K562 (cell line): ENCODE data around the gene BCAN. TPM values are rescaled to one million over a fixed set of nuclear protein-coding genes. Genes with fewer than 3 reads are reported as not detected.

ENCODE experiments used
- ATAC-seq: fragments of 200-7000 bp; cut with Tn5 transposase; 3 replicates; pipeline ENCODE4 v1.9.1; 2020; ENCODE audit warnings: moderate library complexity
- BruUV-seq: library from RNA; stranded (reverse); fragments of 400-500 nt; replicated peaks from 2 replicates; lab custom pipeline; 2021; lab: Mats Ljungman, UMichigan
- CTCF ChIA-PET: fragments of 300-600 bp; formaldehyde crosslinking; extraction: SDS; loops from one replicate; lab custom pipeline; 2021; ENCODE audit warnings: low intra/inter-chr PET ratio; lab: Yijun Ruan, JAX
- POLR2A ChIA-PET: fragments of 300-600, 350-650 bp; sonication (Branson Sonifier 250); formaldehyde crosslinking; extraction: SDS; loops from one replicate; lab custom pipeline; 2021; ENCODE audit warnings: antibody characterized with exemption, inconsistent platforms; lab: Yijun Ruan, JAX
- DNase-seq, 4 experiments: peaks; one replicate each; pipeline versions ENCODE4 v3.0.0 to v3.0.0-alpha.2; 2011 to 2018; ENCODE audit warnings: low spot score in 3 of 4, mixed read lengths in 3 of 4; ENCODE audit errors: extremely low read depth in 1 of 4
- FAIRE-seq: peaks from 2 replicates; lab custom pipeline; 2011; peaks lifted over from hg19 to GRCh38; lab: Jason Lieb, UNC
- H2AFZ ChIP-seq: 2 replicates; pipeline ENCODE4 v1.6.0; 2011; ENCODE audit warnings: low read depth, low read length, control low read depth, inconsistent platforms
- H3K27ac ChIP-seq: fragments of 200-600 bp; 3 replicates; pipeline ENCODE4 v1.8.0; 2011; ENCODE audit warnings: low read depth, mild to moderate bottlenecking, control low read depth, inconsistent platforms, low read length, moderate library complexity, mixed read lengths; ENCODE audit errors: extremely low read depth
- H3K27me3 ChIP-seq, 2 experiments: fragments of 300-600 bp in 1 of 2; 2 replicates in 1 of 2; 3 replicates in 1 of 2; pipeline versions ENCODE4 v1.6.0 to v1.8.0; 2011; ENCODE audit warnings: inconsistent platforms in 2 of 2, low read length in 2 of 2, mild to moderate bottlenecking in 1 of 2, mixed read lengths in 1 of 2, moderate library complexity in 1 of 2; ENCODE audit not compliant: control insufficient read depth in 2 of 2, insufficient read depth in 2 of 2
- H3K36me3 ChIP-seq: fragments of 300-600 bp; 3 replicates; pipeline ENCODE4 v1.8.0; 2011; ENCODE audit warnings: mild to moderate bottlenecking, low read length, inconsistent platforms; ENCODE audit not compliant: control insufficient read depth, insufficient read depth
- H3K4me1 ChIP-seq, 2 experiments: fragments of 200-600 bp in 1 of 2; replicated peaks in 1 of 2; 2 replicates in 1 of 2; 3 replicates in 1 of 2; pipeline versions ENCODE4 v1.5.1 to v1.8.0; 2011; ENCODE audit warnings: inconsistent platforms in 2 of 2, low read length in 2 of 2, mild to moderate bottlenecking in 1 of 2, mixed read lengths in 1 of 2, moderate library complexity in 1 of 2; ENCODE audit not compliant: control insufficient read depth in 2 of 2, insufficient read depth in 2 of 2
- H3K4me2 ChIP-seq: 2 replicates; pipeline ENCODE4 v1.6.1; 2011; ENCODE audit warnings: low read length, control low read depth, inconsistent platforms, mixed read lengths; ENCODE audit not compliant: insufficient read depth
- H3K4me3 ChIP-seq: fragments of 200-600 bp; sonication (generic), shearing (Covaris generic); 2 replicates; pipeline ENCODE4 v1.5.1; 2016; ENCODE audit warnings: control low read depth, inconsistent platforms
- H3K79me2 ChIP-seq: fragments of 200-600 bp; 3 replicates; pipeline ENCODE4 v1.8.0; 2011; ENCODE audit warnings: low read length, inconsistent platforms; ENCODE audit not compliant: control insufficient read depth, insufficient read depth
- H3K9ac ChIP-seq, 2 experiments: 2 replicates each; pipeline versions ENCODE4 v1.6.0 to v1.6.1; 2011; ENCODE audit warnings: low read depth in 2 of 2, low read length in 2 of 2, control low read depth in 1 of 2, inconsistent platforms in 1 of 2, mild to moderate bottlenecking in 1 of 2, mixed read lengths in 1 of 2; ENCODE audit not compliant: insufficient read depth in 1 of 2
- H3K9me1 ChIP-seq: one replicate; pipeline ENCODE4 v1.6.0; 2011; ENCODE audit warnings: inconsistent platforms, mild to moderate bottlenecking, low read length, moderate library complexity; ENCODE audit not compliant: control insufficient read depth, insufficient read depth
- H3K9me3 ChIP-seq: replicated peaks from 2 replicates; pipeline ENCODE4 v1.5.1; 2011; ENCODE audit warnings: low read depth, low read length, inconsistent platforms; ENCODE audit not compliant: control insufficient read depth, insufficient read depth
- H4K20me1 ChIP-seq: replicated peaks from 2 replicates; pipeline ENCODE4 v1.6.1; 2011; ENCODE audit warnings: low read length, inconsistent platforms, mixed read lengths; ENCODE audit not compliant: control insufficient read depth, insufficient read depth
- CREB3 ChIP-seq: fragments of 450-650 bp; conservative IDR thresholded peaks from 2 replicates; pipeline ENCODE4 v1.6.1; 2016; ENCODE audit warnings: missing genetic modification characterization, low read depth, mild to moderate bottlenecking, missing compliant biosample characterization, moderate library complexity
- DLX4 ChIP-seq: fragments of 250-450 bp; sonication (Bioruptor Pico); IDR thresholded peaks from 2 replicates; pipeline ENCODE4 v1.6.1; 2021; ENCODE audit warnings: mild to moderate bottlenecking
- ELF4 ChIP-seq: fragments of 450-650 bp; formaldehyde crosslinking; IDR thresholded peaks from 2 replicates; pipeline ENCODE4 v1.4.0; 2022; ENCODE audit warnings: missing genetic modification characterization
- HMGN3 ChIP-seq: IDR thresholded peaks from 2 replicates; pipeline ENCODE4 v1.6.1; 2011; ENCODE audit warnings: borderline replicate concordance, low read depth, mild to moderate bottlenecking, mixed read lengths, low read length; ENCODE audit not compliant: insufficient read length; ENCODE audit errors: extremely low read depth
- HMGXB4 ChIP-seq: sonication (generic); formaldehyde crosslinking; IDR thresholded peaks from 2 replicates; pipeline ENCODE4 v1.8.1; 2023; ENCODE audit warnings: mild to moderate bottlenecking, missing genetic modification reagents
- KDM5B ChIP-seq: fragments of 200-600 bp; sonication (generic); IDR thresholded peaks from 2 replicates; pipeline ENCODE4 v1.6.1; 2012; ENCODE audit warnings: low read depth, mild to moderate bottlenecking, moderate library complexity, low read length, control low read depth, inconsistent platforms; ENCODE audit not compliant: insufficient replicate concordance
- MEIS2 ChIP-seq: fragments of 450-650 bp; IDR thresholded peaks from 2 replicates; pipeline ENCODE4 v1.6.1; 2014; ENCODE audit warnings: mild to moderate bottlenecking; ENCODE audit not compliant: partially characterized antibody
- NCOA4 ChIP-seq: fragments of 450-650 bp; IDR thresholded peaks from 2 replicates; pipeline ENCODE4 v1.6.1; 2018; ENCODE audit warnings: mild to moderate bottlenecking; ENCODE audit not compliant: partially characterized antibody
- OTX1 ChIP-seq: fragments of 450-650 bp; formaldehyde crosslinking; IDR thresholded peaks from 2 replicates; pipeline ENCODE4 v1.4.0; 2022; ENCODE audit warnings: mild to moderate bottlenecking
- POLR2AphosphoS2 ChIP-seq: IDR thresholded peaks from 2 replicates; pipeline ENCODE4 v1.6.1; 2012; ENCODE audit warnings: low read length, improper control_type of control experiment
- POLR2AphosphoS5 ChIP-seq: IDR thresholded peaks from 2 replicates; pipeline ENCODE4 v1.6.1; 2011; ENCODE audit warnings: mild to moderate bottlenecking, low read depth, low read length, moderate library complexity; ENCODE audit not compliant: control insufficient read depth, insufficient read depth
- RB1 ChIP-seq: fragments of 450-650 bp; IDR thresholded peaks from 2 replicates; pipeline ENCODE4 v1.6.1; 2017; ENCODE audit warnings: low read depth, mild to moderate bottlenecking
- SAFB2 ChIP-seq: fragments of 200-400 bp; formaldehyde crosslinking; IDR thresholded peaks from 2 replicates; pipeline ENCODE4 v1.6.1; 2018; ENCODE audit warnings: borderline replicate concordance, low read length, low read depth, moderate library complexity; ENCODE audit not compliant: severe bottlenecking
- SIRT6 ChIP-seq: IDR thresholded peaks from one replicate; pipeline ENCODE4 v1.6.1; 2012; ENCODE audit warnings: low read depth, mild to moderate bottlenecking, control low read depth, inconsistent platforms, low read length, moderate library complexity
- SMARCA4 ChIP-seq: fragments of 450-650 bp; IDR thresholded peaks from 2 replicates; pipeline ENCODE4 v1.6.1; 2016
- SMC3 ChIP-seq: conservative IDR thresholded peaks from 2 replicates; pipeline ENCODE4 v1.6.1; 2011; ENCODE audit warnings: low read depth, low read length, improper control_type of control experiment; ENCODE audit not compliant: insufficient read depth
- SRSF9 ChIP-seq: fragments of 200-400 bp; formaldehyde crosslinking; IDR thresholded peaks from 2 replicates; pipeline ENCODE4 v1.6.1; 2017; ENCODE audit warnings: low read depth, low read length, borderline replicate concordance
- ZNF57 ChIP-seq: fragments of 450-650 bp; formaldehyde crosslinking; IDR thresholded peaks from 2 replicates; pipeline ENCODE4 v1.4.0; 2020; ENCODE audit warnings: mild to moderate bottlenecking, moderate library complexity
- ZNF766 ChIP-seq: fragments of 200-800 bp; sonication (Bioruptor generic); conservative IDR thresholded peaks from 2 replicates; pipeline ENCODE4 v1.6.1; 2016; ENCODE audit warnings: missing genetic modification characterization, missing compliant biosample characterization
- ZNF778 ChIP-seq: fragments of 450-650 bp; formaldehyde crosslinking; IDR thresholded peaks from 2 replicates; pipeline ENCODE4 v1.4.0; 2020; ENCODE audit warnings: mild to moderate bottlenecking, moderate library complexity
- WGBS: fragments of 100-300 bp; shearing (Covaris generic); methylation state at CpG from one replicate; pipeline ENCODE4 v1.1.6; 2016; ENCODE audit warnings: low coverage, mixed read lengths; ENCODE audit not compliant: insufficient coverage; ENCODE audit errors: missing lambda C conversion rate; 5-methylcytosine and 5-hydroxymethylcytosine counted together
- in situ Hi-C: fragments of 300-500 bp; cut with MboI; formaldehyde crosslinking; loops from 4 replicates; pipeline ENCODE4 v1.15.0; 2018; ENCODE audit warnings: inconsistent platforms, mixed read lengths
- intact Hi-C: fragments of 100-400 bp; cut with micrococcal nuclease; formaldehyde crosslinking; loops from 2 replicates; pipeline ENCODE4 v1.14.2; 2022
- polyA plus RNA-seq, 8 experiments: library from polyadenylated mRNA; depleted of rRNA in 4 of 8; stranded (reverse) in 5 of 8; unstranded in 3 of 8; fragments of >200 nt; fragmentation: Nextera tagmentation in 2 of 8; fragmentation: Illumina TruSeq in 1 of 8; extraction: Ambion mirVana in 2 of 8; extraction: Trizol in 1 of 8; gene quantifications; 2 replicates each; pipeline versions ENCODE4 v1.2.1 to v1.2.3, GENCODE V29; 2011 to 2014; ENCODE audit warnings: inconsistent platforms in 1 of 8, missing spikeins in 1 of 8
- total RNA-seq, 7 experiments: library from RNA; depleted of rRNA in 6 of 7; stranded (reverse); fragments of >200 nt in 6 of 7; fragmentation: Illumina TruSeq in 2 of 7; extraction: Trizol in 2 of 7; gene quantifications; 2 replicates each; pipeline versions ENCODE4 v1.2.1 to v1.2.3, GENCODE V29; 2011 to 2021; ENCODE audit warnings: low replicate concordance in 1 of 7

Gene BCAN
- total and polyA plus RNA-seq, 9 of the 15 experiments (the other 6 are each of a cell fraction or from before 2014, with no cell fraction given), result 0.04 to 0.33 (median 0.14) TPM; not detected in 5

- Histone ChIP-seq H3K79me2 (no peaks in the 10 kb centered on the region), H3K27me3 (peaks cover 9 to 10% of the 10 kb centered on the region in 2 experiments; a peak in 3 of 5 replicates), H3K9me3 (no peaks in the 10 kb centered on the region), H3K4me2 (no peak overlapping the region), H3K4me1 (peaks cover 3 to 25% of the 10 kb centered on the region in 2 experiments; a peak in 4 of 5 replicates), H3K4me3 (no peak overlapping the region), H3K9me1 (no peaks in the 10 kb centered on the region), H3K27ac (no peak overlapping the region), H3K9ac (no peak overlapping the region), H3K36me3 (no peaks in the 10 kb centered on the region), H4K20me1 (peaks cover 4% of the 10 kb centered on the region; the same call in 1 of the 2 replicates), H2AFZ (no peak overlapping the region)
- in situ Hi-C loops, result no loop called here
- ChIA-PET CTCF (interaction anchor here (0.7 to 4.0 kb wide), 9 partner anchors 27 to 466 kb away, joined by 3 to 58 read pairs (median 4); partner anchors contain the start of genes CRABP2 and NES), POLR2A (interaction anchor here (0.6 to 1.4 kb wide), 9 partner anchors 9 to 220 kb away, joined by 3 to 4 read pairs (median 3); partner anchors contain the start of genes ISG20L2, METTL25B and MRPL24)
- ATAC-seq, result peak; percentile 30
- peak; percentile 85 for FAIRE-seq
- no TSS peak for BruUV-seq
- intact Hi-C loops, result loop anchor here (1.0 to 5.0 kb wide), 3 partner anchors 30 to 100 kb away; partner anchors contain the start of genes ISG20L2 and METTL25B
- DNase-seq, result peak; percentile 46 to 82 (median 54)
- WGBS, result 75% methylated on average over 2 of the region's 2 CpGs
- no peak for TF ChIP-seq DLX4 (CRISPR knock-in tag)
- no peak for TF ChIP-seq HMGXB4 (CRISPR knock-in tag)
- no peak for TF ChIP-seq POLR2AphosphoS2
- TF ChIP-seq NCOA4, result no peak
- TF ChIP-seq RB1, result peak; percentile 22; the same call in 1 of the 2 replicates
- TF ChIP-seq HMGN3, result no peak
- TF ChIP-seq SMC3, result peak; percentile 77
- TF ChIP-seq MEIS2, result peak; percentile 48
- no peak for TF ChIP-seq POLR2AphosphoS5
- TF ChIP-seq SMARCA4, result peak; percentile 77
- TF ChIP-seq ZNF766, result no peak
- TF ChIP-seq ZNF778, result no peak
- no peak for TF ChIP-seq SAFB2
- TF ChIP-seq KDM5B, result peak; percentile 3
- no peak for TF ChIP-seq ELF4 (CRISPR knock-in tag)
- no peak for TF ChIP-seq SIRT6
- no peak for TF ChIP-seq OTX1
- no peak for TF ChIP-seq ZNF57 (CRISPR knock-in tag)
- no peak for TF ChIP-seq SRSF9
- no peak for TF ChIP-seq CREB3
Observed at GRCh38 chr1:156627313-156627880, 14.5 kb upstream of the BCAN start.
